GM12878 (cell line): ENCODE results near the gene KIDINS220. TPM values are rescaled to one million over a fixed set of nuclear protein-coding genes. Genes with fewer than 3 reads are reported as not detected.
A peak's percentile ranks its signal among the peaks of the same experiment; 100 is the strongest.

Experiments used
- CBFB ChIP-seq: IDR thresholded peaks from 2 replicates; pipeline ENCODE4 v1.6.1; 2016; ENCODE audit warnings: antibody characterized with exemption, low read depth
- CEBPZ ChIP-seq: fragments of 150-350 bp; IDR thresholded peaks from 2 replicates; pipeline ENCODE4 v1.6.1; 2016; ENCODE audit warnings: low read depth, low read length
- CHD4 ChIP-seq: fragments of 200-600 bp; sonication (generic); IDR thresholded peaks from 2 replicates; pipeline ENCODE4 v1.6.1; 2016; ENCODE audit warnings: mild to moderate bottlenecking
- CUX1 ChIP-seq: IDR thresholded peaks from 2 replicates; pipeline ENCODE4 v1.6.1; 2012; ENCODE audit warnings: improper control_type of control experiment, low read depth, low read length; ENCODE audit not compliant: insufficient replicate concordance
- EZH2 ChIP-seq: IDR thresholded peaks from 2 replicates; pipeline ENCODE4 v1.6.1; 2012; ENCODE audit warnings: low read depth, mild to moderate bottlenecking, control low read depth, inconsistent platforms, low read length, borderline replicate concordance; ENCODE audit not compliant: control insufficient read depth
- KLF5 ChIP-seq: fragments of 450-650 bp; IDR thresholded peaks from 2 replicates; pipeline ENCODE4 v1.6.1; 2014; ENCODE audit warnings: mild to moderate bottlenecking; ENCODE audit not compliant: partially characterized antibody
- NFIC ChIP-seq: IDR thresholded peaks from 2 replicates; pipeline ENCODE4 v1.6.1; 2012; ENCODE audit warnings: low read depth, mild to moderate bottlenecking, inconsistent platforms, low read length, moderate library complexity
- POU2F2 ChIP-seq: IDR thresholded peaks from 3 replicates; pipeline ENCODE4 v1.6.1; 2011; ENCODE audit warnings: low read depth, mild to moderate bottlenecking, low read length, borderline replicate concordance
- RAD51 ChIP-seq: fragments of 450-650 bp; IDR thresholded peaks from 2 replicates; pipeline ENCODE4 v1.6.1; 2016; ENCODE audit warnings: moderate library complexity, mild to moderate bottlenecking, inconsistent platforms
- RUNX3 ChIP-seq: IDR thresholded peaks from 2 replicates; pipeline ENCODE4 v1.6.1; 2012; ENCODE audit warnings: low read length, inconsistent platforms
- TBL1XR1 ChIP-seq: IDR thresholded peaks from 2 replicates; pipeline ENCODE4 v1.6.1; 2012; ENCODE audit warnings: low read depth, low read length, improper control_type of control experiment
- ZBED1 ChIP-seq: IDR thresholded peaks from 2 replicates; pipeline ENCODE4 v1.6.1; 2016; ENCODE audit warnings: borderline replicate concordance
- polyA plus RNA-seq, 11 experiments: library from polyadenylated mRNA; depleted of rRNA in 4 of 11; unstranded in 6 of 11; stranded (reverse) in 5 of 11; fragments of >200 nt; fragmentation: Nextera tagmentation in 4 of 11; fragmentation: Illumina TruSeq in 1 of 11; extraction: Ambion mirVana in 4 of 11; extraction: Trizol in 1 of 11; gene quantifications; 1 replicate in 1 of 11; 2 replicates in 10 of 11; pipeline versions ENCODE4 v1.2.1 to v1.2.3, GENCODE V29; 2011 to 2016; ENCODE audit warnings: inconsistent platforms in 2 of 11, missing spikeins in 2 of 11, low read depth in 1 of 11
- total RNA-seq, 4 experiments: library from RNA; depleted of rRNA in 3 of 4; stranded (reverse); fragments of >200 nt in 3 of 4; fragmentation: Illumina TruSeq in 1 of 4; extraction: Trizol in 1 of 4; gene quantifications; 2 replicates each; pipeline versions ENCODE4 v1.2.1 to v1.2.3, GENCODE V29; 2013 to 2021
- TF ChIP-seq, protein P1 (sequence below): IDR thresholded peaks from 2 replicates; pipeline ENCODE4 v1.6.1; 2011; ENCODE audit warnings: mild to moderate bottlenecking, low read depth, low read length, moderate library complexity; ENCODE audit not compliant: insufficient replicate concordance
- TF ChIP-seq, protein P2 (sequence below): IDR thresholded peaks from 2 replicates; pipeline ENCODE4 v1.6.1; 2012; ENCODE audit warnings: low read depth, low read length, improper control_type of control experiment
- TF ChIP-seq, protein P3 (sequence below): IDR thresholded peaks from 2 replicates; pipeline ENCODE4 v1.6.1; 2012; ENCODE audit warnings: low read depth, low read length, improper control_type of control experiment
- TF ChIP-seq, protein P4 (sequence below): fragments of 450-650 bp; IDR thresholded peaks from 2 replicates; pipeline ENCODE4 v1.6.1; 2016; ENCODE audit warnings: mild to moderate bottlenecking

KIDINS220 gene
- total and polyA plus RNA-seq, 10 of the 15 experiments (the other 5 are each of a cell fraction or from before 2014, with no cell fraction given) = 6.0 to 31.2 (median 16.0) TPM

GRCh38 chr2:8681786-8682692 is 155.4 kb downstream of the KIDINS220 start, which contains the start of gene ID2 (continued):
- TF ChIP-seq CEBPZ = no peak; the same call in 1 of the 2 replicates
- peak; percentile 98 for TF ChIP-seq POU2F2
- TF ChIP-seq, protein P1, sequence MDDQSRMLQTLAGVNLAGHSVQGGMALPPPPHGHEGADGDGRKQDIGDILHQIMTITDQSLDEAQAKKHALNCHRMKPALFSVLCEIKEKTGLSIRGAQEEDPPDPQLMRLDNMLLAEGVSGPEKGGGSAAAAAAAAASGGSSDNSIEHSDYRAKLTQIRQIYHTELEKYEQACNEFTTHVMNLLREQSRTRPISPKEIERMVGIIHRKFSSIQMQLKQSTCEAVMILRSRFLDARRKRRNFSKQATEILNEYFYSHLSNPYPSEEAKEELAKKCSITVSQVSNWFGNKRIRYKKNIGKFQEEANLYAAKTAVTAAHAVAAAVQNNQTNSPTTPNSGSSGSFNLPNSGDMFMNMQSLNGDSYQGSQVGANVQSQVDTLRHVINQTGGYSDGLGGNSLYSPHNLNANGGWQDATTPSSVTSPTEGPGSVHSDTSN = peak; percentile 99
- TF ChIP-seq EZH2 = no peak
- TF ChIP-seq NFIC = no peak
- TF ChIP-seq RAD51 = no peak
- TF ChIP-seq, protein P2, sequence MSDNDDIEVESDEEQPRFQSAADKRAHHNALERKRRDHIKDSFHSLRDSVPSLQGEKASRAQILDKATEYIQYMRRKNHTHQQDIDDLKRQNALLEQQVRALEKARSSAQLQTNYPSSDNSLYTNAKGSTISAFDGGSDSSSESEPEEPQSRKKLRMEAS = no peak; the same call in 1 of the 2 replicates
- TF ChIP-seq CHD4 = no peak
- peak; percentile 94 for TF ChIP-seq CBFB
- TF ChIP-seq, protein P3, sequence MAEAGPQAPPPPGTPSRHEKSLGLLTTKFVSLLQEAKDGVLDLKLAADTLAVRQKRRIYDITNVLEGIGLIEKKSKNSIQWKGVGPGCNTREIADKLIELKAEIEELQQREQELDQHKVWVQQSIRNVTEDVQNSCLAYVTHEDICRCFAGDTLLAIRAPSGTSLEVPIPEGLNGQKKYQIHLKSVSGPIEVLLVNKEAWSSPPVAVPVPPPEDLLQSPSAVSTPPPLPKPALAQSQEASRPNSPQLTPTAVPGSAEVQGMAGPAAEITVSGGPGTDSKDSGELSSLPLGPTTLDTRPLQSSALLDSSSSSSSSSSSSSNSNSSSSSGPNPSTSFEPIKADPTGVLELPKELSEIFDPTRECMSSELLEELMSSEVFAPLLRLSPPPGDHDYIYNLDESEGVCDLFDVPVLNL = no peak
- TF ChIP-seq CUX1 = no peak
- TF ChIP-seq, protein P4, sequence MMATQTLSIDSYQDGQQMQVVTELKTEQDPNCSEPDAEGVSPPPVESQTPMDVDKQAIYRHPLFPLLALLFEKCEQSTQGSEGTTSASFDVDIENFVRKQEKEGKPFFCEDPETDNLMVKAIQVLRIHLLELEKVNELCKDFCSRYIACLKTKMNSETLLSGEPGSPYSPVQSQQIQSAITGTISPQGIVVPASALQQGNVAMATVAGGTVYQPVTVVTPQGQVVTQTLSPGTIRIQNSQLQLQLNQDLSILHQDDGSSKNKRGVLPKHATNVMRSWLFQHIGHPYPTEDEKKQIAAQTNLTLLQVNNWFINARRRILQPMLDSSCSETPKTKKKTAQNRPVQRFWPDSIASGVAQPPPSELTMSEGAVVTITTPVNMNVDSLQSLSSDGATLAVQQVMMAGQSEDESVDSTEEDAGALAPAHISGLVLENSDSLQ = peak; percentile 99
- TF ChIP-seq TBL1XR1 = no peak
- peak; percentile 92 for TF ChIP-seq KLF5
- TF ChIP-seq ZBED1 = no peak
- TF ChIP-seq RUNX3 = peak; percentile 24; the same call in 1 of the 2 replicates
